ENCODE measurements around the gene MAD2L2.
A peak's percentile ranks its signal among the peaks of the same experiment; 100 is the strongest.

MAD2L2 gene

DNA sequence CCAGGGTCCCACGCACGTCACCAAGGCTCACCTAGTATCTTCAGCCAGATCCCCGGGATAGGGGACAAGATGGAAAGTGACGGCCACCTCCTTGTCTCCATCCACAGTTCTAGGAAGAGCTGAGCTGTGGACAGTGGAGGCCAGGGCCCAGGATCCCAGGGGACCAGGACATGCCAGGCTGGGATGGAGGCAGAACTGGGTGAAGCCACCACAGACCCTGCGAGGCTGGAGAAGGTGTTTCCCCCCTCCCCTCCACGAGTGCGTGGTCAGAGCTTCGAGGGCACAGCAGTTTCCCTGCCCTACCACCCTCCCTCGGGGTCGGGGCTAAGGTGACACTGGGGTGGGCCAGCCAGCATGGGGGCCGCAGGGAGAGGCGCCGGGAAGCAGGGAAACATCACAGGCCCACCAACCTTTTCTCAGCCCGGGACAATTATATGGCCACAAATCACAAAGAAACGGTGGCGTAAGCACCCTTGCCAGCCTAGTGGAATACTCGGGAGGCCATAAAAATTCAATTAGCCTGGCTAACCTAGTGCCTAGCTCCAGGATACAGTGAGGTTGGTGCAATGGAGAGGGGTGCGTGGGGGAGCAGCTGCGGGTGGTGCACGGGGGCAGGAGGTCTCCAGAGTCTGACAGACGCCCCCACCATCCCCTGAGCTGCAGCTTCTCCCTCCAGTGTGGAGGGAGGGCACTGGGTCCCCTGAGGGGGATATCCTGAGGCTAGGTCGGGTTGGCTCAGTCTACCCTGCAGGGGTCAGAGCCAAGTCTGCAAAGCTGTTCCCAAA is 23.9 kb upstream of the MAD2L2 start:
- H3K27ac ChIP-seq (ENCODE audit: low read length): no peak overlapping the region
- no peaks in the 10 kb centered on the region for H3K9me3 ChIP-seq (ENCODE audit: control insufficient read depth in 2 of 2, low read length in 2 of 2)
- H3K27me3 ChIP-seq (ENCODE audit: control insufficient read depth in 1 of 2, insufficient read depth in 2 of 2, low read length in 2 of 2): peaks cover 14 to 16% of the 10 kb centered on the region in 2 donors
- no peak overlapping the region for H3K9ac ChIP-seq (ENCODE audit: low read length in 2 of 2)
- H3K4me3 ChIP-seq (ENCODE audit: low read length in 2 of 2): no peak overlapping the region
- no peaks in the 10 kb centered on the region for H3K36me3 ChIP-seq (ENCODE audit: control insufficient read depth in 2 of 2, insufficient read depth in 2 of 2, low read length in 2 of 2)
- H3K4me1 ChIP-seq (ENCODE audit: control insufficient read depth, insufficient read depth, low read length): peaks cover 10% of the 10 kb centered on the region

DNA sequence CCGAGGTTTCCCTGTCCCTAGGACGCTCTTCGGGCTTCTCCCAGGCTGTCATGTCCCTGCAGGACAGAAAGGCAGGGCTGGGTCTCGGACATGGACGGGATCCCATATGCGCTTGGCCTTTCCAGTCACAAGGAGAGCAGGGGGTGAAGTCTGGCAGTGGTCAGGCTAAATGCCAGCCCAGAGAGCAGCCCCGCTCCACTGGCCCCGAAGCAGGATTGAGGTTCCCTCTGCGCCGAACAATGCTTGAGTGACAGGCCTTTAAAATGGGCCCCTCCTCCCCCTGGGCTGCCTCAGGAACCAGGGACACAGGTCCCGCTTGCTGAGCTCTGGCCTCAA is 23.2 kb upstream of the MAD2L2 start:
- Histone ChIP-seq H3K36me3 (ENCODE audit: control insufficient read depth in 2 of 2, insufficient read depth in 2 of 2, low read length in 2 of 2) (no peaks in the 10 kb centered on the region), H3K27me3 (ENCODE audit: control insufficient read depth in 1 of 2, insufficient read depth in 2 of 2, low read length in 2 of 2) (peaks cover 14 to 16% of the 10 kb centered on the region in 2 donors), H3K9me3 (ENCODE audit: control insufficient read depth in 2 of 2, low read length in 2 of 2) (no peaks in the 10 kb centered on the region), H3K4me1 (ENCODE audit: control insufficient read depth, insufficient read depth, low read length) (peaks cover 10% of the 10 kb centered on the region), H3K27ac (ENCODE audit: low read length) (no peak overlapping the region), H3K9ac (ENCODE audit: low read length in 2 of 2) (no peak overlapping the region), H3K4me3 (ENCODE audit: low read length in 2 of 2) (no peak overlapping the region)

- Histone ChIP-seq H3K4me1 (ENCODE audit: control insufficient read depth, insufficient read depth, low read length) (peaks cover 10% of the 10 kb centered on the region), H3K27me3 (ENCODE audit: control insufficient read depth in 1 of 2, insufficient read depth in 2 of 2, low read length in 2 of 2) (peaks cover 12 to 17% of the 10 kb centered on the region in 2 donors), H3K27ac (ENCODE audit: low read length) (no peak overlapping the region), H3K9ac (ENCODE audit: low read length in 2 of 2) (no peak overlapping the region), H3K4me3 (ENCODE audit: low read length in 2 of 2) (no peak overlapping the region), H3K36me3 (ENCODE audit: control insufficient read depth in 2 of 2, insufficient read depth in 2 of 2, low read length in 2 of 2) (no peaks in the 10 kb centered on the region), H3K9me3 (ENCODE audit: control insufficient read depth in 2 of 2, low read length in 2 of 2) (no peaks in the 10 kb centered on the region)
Observed at GRCh38 chr1:11703357-11704193, 22.6 kb upstream of the MAD2L2 start.

GRCh38 chr1:11701981-11702803 is 21.2 kb upstream of the MAD2L2 start:
- Histone ChIP-seq H3K27ac (ENCODE audit: low read length) (no peak overlapping the region), H3K4me1 (ENCODE audit: control insufficient read depth, insufficient read depth, low read length) (peaks cover 10% of the 10 kb centered on the region), H3K9ac (ENCODE audit: low read length in 2 of 2) (no peak overlapping the region), H3K9me3 (ENCODE audit: control insufficient read depth in 2 of 2, low read length in 2 of 2) (no peaks in the 10 kb centered on the region), H3K36me3 (ENCODE audit: control insufficient read depth in 2 of 2, insufficient read depth in 2 of 2, low read length in 2 of 2) (no peaks in the 10 kb centered on the region), H3K27me3 (ENCODE audit: control insufficient read depth in 1 of 2, insufficient read depth in 2 of 2, low read length in 2 of 2) (peaks cover 13 to 20% of the 10 kb centered on the region in 2 donors), H3K4me3 (ENCODE audit: low read length in 2 of 2) (no peak overlapping the region)

- H3K27me3 ChIP-seq (ENCODE audit: control insufficient read depth in 1 of 2, insufficient read depth in 2 of 2, low read length in 2 of 2): peaks cover 16 to 20% of the 10 kb centered on the region in 2 donors
- H3K9me3 ChIP-seq (ENCODE audit: control insufficient read depth in 2 of 2, low read length in 2 of 2): no peaks in the 10 kb centered on the region
- no peaks in the 10 kb centered on the region for H3K36me3 ChIP-seq (ENCODE audit: control insufficient read depth in 2 of 2, insufficient read depth in 2 of 2, low read length in 2 of 2)
- H3K27ac ChIP-seq (ENCODE audit: low read length): no peak overlapping the region
- H3K4me3 ChIP-seq (ENCODE audit: low read length in 2 of 2): peak overlapping the region in 1 of 2 donors; percentile 40
- H3K9ac ChIP-seq (ENCODE audit: low read length in 2 of 2): no peak overlapping the region
- H3K4me1 ChIP-seq (ENCODE audit: control insufficient read depth, insufficient read depth, low read length): peaks cover 10% of the 10 kb centered on the region
Observed at GRCh38 chr1:11701551-11701961, 20.6 kb upstream of the MAD2L2 start.

DNA sequence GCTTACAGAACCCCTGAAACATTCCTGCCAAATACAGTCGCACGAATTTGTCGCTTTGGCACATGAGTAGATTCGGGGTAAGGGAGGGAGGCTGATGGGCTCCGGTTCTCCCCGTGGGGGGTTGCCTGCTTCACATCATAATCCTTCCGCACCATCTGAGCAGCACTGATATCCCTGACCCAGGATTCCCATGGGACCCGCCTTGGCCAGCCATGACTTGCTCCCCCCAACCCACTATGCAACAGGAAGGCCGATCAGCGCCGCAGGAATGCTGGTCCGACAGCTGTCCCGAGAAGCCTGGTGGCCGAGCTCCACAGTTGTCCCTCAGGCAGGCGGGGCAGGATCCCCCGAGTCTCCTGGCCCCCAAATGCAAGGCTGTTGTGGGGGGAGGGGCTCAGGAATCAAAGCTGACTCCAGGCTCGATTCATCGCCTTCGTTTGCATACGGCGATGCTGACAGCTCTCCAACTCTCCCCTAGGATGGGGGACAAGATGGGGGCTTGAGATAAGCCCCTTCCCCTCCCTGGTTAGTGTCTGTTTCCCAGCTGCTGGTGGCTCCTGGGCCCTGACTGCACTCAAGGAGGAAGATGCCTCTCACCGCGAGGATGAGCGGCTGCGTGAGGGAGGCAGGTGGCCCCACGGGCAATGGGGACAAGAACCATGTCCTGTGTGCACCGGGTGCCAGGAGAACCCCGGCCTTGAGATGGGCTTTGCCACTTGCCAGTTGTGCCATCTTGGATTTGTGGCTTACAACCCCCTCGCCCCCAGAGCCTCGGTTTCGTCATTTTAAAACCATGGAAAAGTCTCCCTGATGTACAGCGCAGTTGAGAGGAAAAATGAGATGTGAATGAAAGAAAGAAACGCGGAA is 19.9 kb upstream of the MAD2L2 start:
- Histone ChIP-seq H3K27ac (ENCODE audit: low read length) (no peak overlapping the region), H3K27me3 (ENCODE audit: control insufficient read depth in 1 of 2, insufficient read depth in 2 of 2, low read length in 2 of 2) (peaks cover 16 to 20% of the 10 kb centered on the region in 2 donors), H3K36me3 (ENCODE audit: control insufficient read depth in 2 of 2, insufficient read depth in 2 of 2, low read length in 2 of 2) (no peaks in the 10 kb centered on the region), H3K4me1 (ENCODE audit: control insufficient read depth, insufficient read depth, low read length) (peaks cover 10% of the 10 kb centered on the region), H3K9ac (ENCODE audit: low read length in 2 of 2) (no peak overlapping the region), H3K4me3 (ENCODE audit: low read length in 2 of 2) (peak overlapping the region in 1 of 2 donors; percentile 40), H3K9me3 (ENCODE audit: control insufficient read depth in 2 of 2, low read length in 2 of 2) (no peaks in the 10 kb centered on the region)

DNA sequence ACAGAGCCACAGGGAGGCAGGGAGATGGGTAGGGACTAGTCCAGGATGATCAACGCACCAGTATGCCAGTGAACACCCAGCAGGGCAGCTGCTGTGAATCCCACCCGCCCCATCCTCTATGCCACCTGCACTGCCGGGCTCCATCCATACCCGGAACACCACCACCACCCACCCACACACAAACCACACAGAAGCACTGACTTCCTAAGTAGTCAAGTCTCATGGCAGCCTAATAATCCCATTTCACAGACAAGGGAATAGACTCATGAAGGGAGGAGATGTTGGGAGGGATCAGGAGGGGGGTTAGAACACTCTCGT is 16.9 kb upstream of the MAD2L2 start:
- Histone ChIP-seq H3K4me1 (ENCODE audit: control insufficient read depth, insufficient read depth, low read length) (peaks cover 13% of the 10 kb centered on the region), H3K4me3 (ENCODE audit: low read length in 2 of 2) (no peak overlapping the region), H3K36me3 (ENCODE audit: control insufficient read depth in 2 of 2, insufficient read depth in 2 of 2, low read length in 2 of 2) (no peaks in the 10 kb centered on the region), H3K27ac (ENCODE audit: low read length) (no peak overlapping the region), H3K9ac (ENCODE audit: low read length in 2 of 2) (no peak overlapping the region), H3K27me3 (ENCODE audit: control insufficient read depth in 1 of 2, insufficient read depth in 2 of 2, low read length in 2 of 2) (peaks cover 28 to 31% of the 10 kb centered on the region in 2 donors), H3K9me3 (ENCODE audit: control insufficient read depth in 2 of 2, low read length in 2 of 2) (no peaks in the 10 kb centered on the region)

DNA sequence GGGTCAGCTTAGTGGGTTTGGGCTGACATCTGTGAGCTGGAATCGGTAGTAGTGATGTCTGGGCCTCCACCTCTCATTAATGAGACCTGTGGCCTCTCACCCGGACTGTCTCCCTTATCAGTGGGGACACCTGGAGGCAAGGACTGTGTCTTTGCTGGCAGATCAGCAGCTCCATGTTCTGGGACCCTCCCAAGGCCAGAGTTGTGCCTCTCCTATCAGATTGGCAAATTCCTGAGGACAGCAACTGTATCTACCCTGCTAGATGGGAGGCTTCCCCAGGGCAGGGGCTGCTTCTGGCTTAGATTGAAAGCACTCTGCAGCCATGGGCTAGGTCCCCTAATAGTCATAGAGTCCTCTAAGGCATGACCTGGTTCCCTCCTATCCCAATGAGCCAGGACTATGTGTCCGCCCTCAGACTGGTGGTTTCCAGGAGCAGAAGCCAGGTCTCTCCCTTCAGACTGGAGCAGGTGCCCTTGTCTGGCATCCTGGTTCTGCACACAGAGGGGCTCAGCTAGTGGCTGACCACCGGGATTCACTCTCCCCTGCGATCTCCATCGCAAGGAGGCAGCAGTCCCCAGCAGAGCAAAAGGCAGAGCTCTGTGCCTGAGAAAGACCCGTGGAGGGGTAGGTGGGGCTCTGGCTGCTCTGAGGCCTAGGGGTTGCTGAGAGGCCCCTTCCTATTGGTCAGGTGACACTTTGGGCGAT is 16.4 kb upstream of the MAD2L2 start:
- H3K27me3 ChIP-seq (ENCODE audit: control insufficient read depth in 1 of 2, insufficient read depth in 2 of 2, low read length in 2 of 2): peaks cover 32 to 36% of the 10 kb centered on the region in 2 donors
- no peak overlapping the region for H3K4me3 ChIP-seq (ENCODE audit: low read length in 2 of 2)
- H3K27ac ChIP-seq (ENCODE audit: low read length): no peak overlapping the region
- H3K9me3 ChIP-seq (ENCODE audit: control insufficient read depth in 2 of 2, low read length in 2 of 2): no peaks in the 10 kb centered on the region
- no peak overlapping the region for H3K9ac ChIP-seq (ENCODE audit: low read length in 2 of 2)
- peaks cover 13% of the 10 kb centered on the region for H3K4me1 ChIP-seq (ENCODE audit: control insufficient read depth, insufficient read depth, low read length)
- no peaks in the 10 kb centered on the region for H3K36me3 ChIP-seq (ENCODE audit: control insufficient read depth in 2 of 2, insufficient read depth in 2 of 2, low read length in 2 of 2)

GRCh38 chr1:11695861-11696260 is 14.9 kb upstream of the MAD2L2 start:
- Histone ChIP-seq H3K9me3 (ENCODE audit: control insufficient read depth in 2 of 2, low read length in 2 of 2) (no peaks in the 10 kb centered on the region), H3K4me1 (ENCODE audit: control insufficient read depth, insufficient read depth, low read length) (peaks cover 14% of the 10 kb centered on the region), H3K36me3 (ENCODE audit: control insufficient read depth in 2 of 2, insufficient read depth in 2 of 2, low read length in 2 of 2) (no peaks in the 10 kb centered on the region), H3K27ac (ENCODE audit: low read length) (no peak overlapping the region), H3K27me3 (ENCODE audit: control insufficient read depth in 1 of 2, insufficient read depth in 2 of 2, low read length in 2 of 2) (peaks cover 39 to 42% of the 10 kb centered on the region in 2 donors), H3K4me3 (ENCODE audit: low read length in 2 of 2) (no peak overlapping the region), H3K9ac (ENCODE audit: low read length in 2 of 2) (no peak overlapping the region)
